HepG2 (cell line): ENCODE results near the gene SH3PXD2A. TPM values are rescaled to one million over a fixed set of nuclear protein-coding genes. Genes with fewer than 3 reads are reported as not detected.

ENCODE experiments used
- ARHGAP35 ChIP-seq: sonication (generic); formaldehyde crosslinking; IDR thresholded peaks from 2 replicates; pipeline ENCODE4 v1.9.0; 2022; ENCODE audit warnings: mild to moderate bottlenecking, inconsistent platforms, moderate library complexity, missing genetic modification reagents, borderline replicate concordance
- FOSL2 ChIP-seq: sonication (generic); formaldehyde crosslinking; IDR thresholded peaks from 2 replicates; pipeline ENCODE4 v1.4.0; 2020; ENCODE audit warnings: missing genetic modification reagents
- GTF2F1 ChIP-seq: fragments of 150-350 bp; IDR thresholded peaks from 2 replicates; pipeline ENCODE4 v1.6.1; 2014; ENCODE audit warnings: low read length
- POLR2AphosphoS5 ChIP-seq: IDR thresholded peaks from 2 replicates; pipeline ENCODE4 v1.6.1; 2012; ENCODE audit warnings: low read depth, low read length
- SAFB2 ChIP-seq: sonication (generic); formaldehyde crosslinking; IDR thresholded peaks from 2 replicates; pipeline ENCODE4 v1.5.1; 2020; ENCODE audit warnings: missing genetic modification reagents, low read depth, mild to moderate bottlenecking, borderline replicate concordance
- SP140L ChIP-seq: sonication (generic); formaldehyde crosslinking; IDR thresholded peaks from 2 replicates; pipeline ENCODE4 v1.4.0; 2020; ENCODE audit warnings: missing genetic modification reagents, borderline replicate concordance
- STAG1 ChIP-seq: sonication (generic); formaldehyde crosslinking; IDR thresholded peaks from 2 replicates; pipeline ENCODE4 v1.4.0; 2020; ENCODE audit warnings: missing genetic modification reagents
- ZNF101 ChIP-seq: sonication (generic); formaldehyde crosslinking; IDR thresholded peaks from 2 replicates; pipeline ENCODE4 v1.4.0; 2020; ENCODE audit warnings: mild to moderate bottlenecking, low read depth, missing genetic modification reagents, borderline replicate concordance
- ZNF234 ChIP-seq: sonication (generic); formaldehyde crosslinking; conservative IDR thresholded peaks from 2 replicates; pipeline ENCODE4 v1.5.1; 2020; ENCODE audit warnings: mild to moderate bottlenecking, missing genetic modification reagents
- ZNF543 ChIP-seq: sonication (generic); formaldehyde crosslinking; IDR thresholded peaks from 2 replicates; pipeline ENCODE4 v1.4.0; 2020; ENCODE audit warnings: mild to moderate bottlenecking, missing genetic modification reagents
- ZNF746 ChIP-seq: sonication (generic); formaldehyde crosslinking; IDR thresholded peaks from 2 replicates; pipeline ENCODE4 v1.8.0; 2022; ENCODE audit warnings: mild to moderate bottlenecking, missing genetic modification reagents
- polyA plus RNA-seq, 8 experiments: library from polyadenylated mRNA; depleted of rRNA in 3 of 8; stranded (reverse) in 7 of 8; unstranded in 1 of 8; fragments of >200 nt; fragmentation: Illumina TruSeq in 4 of 8; extraction: Trizol in 4 of 8; gene quantifications; 2 replicates each; pipeline versions ENCODE4 v1.2.1 to v1.2.3, GENCODE V29; 2011 to 2016; ENCODE audit warnings: low read depth in 4 of 8, missing spikeins in 1 of 8, mixed read lengths in 1 of 8; ENCODE audit not compliant: insufficient read depth in 1 of 8
- total RNA-seq, 5 experiments: library from RNA; depleted of rRNA; stranded (reverse); fragments of >200 nt; fragmentation: Illumina TruSeq; extraction: Trizol; gene quantifications; 2 replicates each; pipeline ENCODE4 v1.2.3, GENCODE V29; 2016; ENCODE audit warnings: low read depth in 1 of 5
- TF ChIP-seq, protein P1 (sequence below): sonication (generic); formaldehyde crosslinking; IDR thresholded peaks from 2 replicates; pipeline ENCODE4 v1.4.0; 2020; ENCODE audit warnings: missing genetic modification reagents
- TF ChIP-seq, protein P2 (sequence below): sonication (generic); formaldehyde crosslinking; IDR thresholded peaks from 2 replicates; pipeline ENCODE4 v1.8.0; 2022; ENCODE audit warnings: missing genetic modification reagents, mild to moderate bottlenecking, inconsistent platforms, borderline replicate concordance
- TF ChIP-seq, protein P3 (sequence below): sonication (generic); formaldehyde crosslinking; IDR thresholded peaks from 2 replicates; pipeline ENCODE4 v1.8.1; 2023; ENCODE audit warnings: mild to moderate bottlenecking, missing genetic modification reagents
- TF ChIP-seq, protein P4 (sequence below): fragments of 450-650 bp; IDR thresholded peaks from 2 replicates; pipeline ENCODE4 v1.6.1; 2017; ENCODE audit warnings: mild to moderate bottlenecking
- TF ChIP-seq, protein P5 (sequence below): IDR thresholded peaks from 2 replicates; pipeline ENCODE4 v1.6.1; 2016; ENCODE audit warnings: control low read depth
- TF ChIP-seq, protein P6 (sequence below): IDR thresholded peaks from 2 replicates; pipeline ENCODE4 v1.6.1; 2012; ENCODE audit warnings: inconsistent platforms
- TF ChIP-seq, protein P7 (sequence below): sonication (generic); formaldehyde crosslinking; IDR thresholded peaks from 2 replicates; pipeline ENCODE4 v1.4.0; 2020; ENCODE audit warnings: low read depth, missing genetic modification reagents

The SH3PXD2A gene
- total and polyA plus RNA-seq, 2 of the 13 experiments (the other 11 are each of a cell fraction or from before 2014, with no cell fraction given) = 11.1 to 11.3 TPM

DNA sequence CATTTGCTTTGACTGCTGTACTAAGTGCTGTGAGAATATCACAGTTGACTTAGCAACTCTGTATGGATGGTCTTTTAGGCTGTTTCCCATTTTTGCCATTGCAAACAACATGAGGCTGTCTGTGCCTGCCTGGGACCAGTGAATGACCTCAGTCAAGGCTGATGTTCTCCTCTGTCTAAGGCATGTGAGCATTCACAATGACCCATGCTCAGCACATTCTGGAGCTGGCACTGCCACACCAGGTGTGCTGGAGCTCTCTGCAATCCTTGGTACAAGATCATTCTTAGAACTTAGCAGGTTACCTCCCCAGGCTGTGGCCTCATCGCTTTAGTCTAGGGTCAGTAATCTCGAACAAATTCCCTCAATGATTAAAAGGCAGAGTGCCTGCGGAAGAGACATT lies 61.9 kb downstream of the SH3PXD2A start (continued):
- TF ChIP-seq ARHGAP35 (CRISPR knock-in tag) = no peak
- TF ChIP-seq, protein P1, sequence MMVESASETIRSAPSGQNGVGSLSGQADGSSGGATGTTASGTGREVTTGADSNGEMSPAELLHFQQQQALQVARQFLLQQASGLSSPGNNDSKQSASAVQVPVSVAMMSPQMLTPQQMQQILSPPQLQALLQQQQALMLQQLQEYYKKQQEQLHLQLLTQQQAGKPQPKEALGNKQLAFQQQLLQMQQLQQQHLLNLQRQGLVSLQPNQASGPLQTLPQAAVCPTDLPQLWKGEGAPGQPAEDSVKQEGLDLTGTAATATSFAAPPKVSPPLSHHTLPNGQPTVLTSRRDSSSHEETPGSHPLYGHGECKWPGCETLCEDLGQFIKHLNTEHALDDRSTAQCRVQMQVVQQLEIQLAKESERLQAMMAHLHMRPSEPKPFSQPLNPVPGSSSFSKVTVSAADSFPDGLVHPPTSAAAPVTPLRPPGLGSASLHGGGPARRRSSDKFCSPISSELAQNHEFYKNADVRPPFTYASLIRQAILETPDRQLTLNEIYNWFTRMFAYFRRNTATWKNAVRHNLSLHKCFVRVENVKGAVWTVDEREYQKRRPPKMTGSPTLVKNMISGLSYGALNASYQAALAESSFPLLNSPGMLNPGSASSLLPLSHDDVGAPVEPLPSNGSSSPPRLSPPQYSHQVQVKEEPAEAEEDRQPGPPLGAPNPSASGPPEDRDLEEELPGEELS (CRISPR knock-in tag) = no peak; the same call in 1 of the 2 replicates
- TF ChIP-seq POLR2AphosphoS5 = no peak
- 0 out of 2 replicates have a peak, but pooled peaks have one; percentile 5 for TF ChIP-seq STAG1
- TF ChIP-seq, protein P2, sequence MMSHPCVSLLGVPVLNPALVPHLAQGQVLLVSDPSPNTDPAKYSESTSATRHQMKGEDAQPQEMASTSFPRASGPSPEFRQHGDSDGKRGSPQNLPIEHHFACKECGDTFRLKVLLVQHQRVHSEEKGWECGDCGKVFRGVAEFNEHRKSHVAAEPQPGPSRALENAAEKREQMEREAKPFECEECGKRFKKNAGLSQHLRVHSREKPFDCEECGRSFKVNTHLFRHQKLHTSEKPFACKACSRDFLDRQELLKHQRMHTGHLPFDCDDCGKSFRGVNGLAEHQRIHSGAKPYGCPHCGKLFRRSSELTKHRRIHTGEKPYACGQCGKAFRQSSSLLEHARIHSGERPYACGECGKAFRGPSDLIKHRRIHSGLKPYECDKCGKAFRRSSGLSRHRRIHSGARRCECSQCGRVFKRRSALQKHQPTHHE = no peak
- no peak for TF ChIP-seq SAFB2
- no peak for TF ChIP-seq ZNF101
- TF ChIP-seq, protein P3, sequence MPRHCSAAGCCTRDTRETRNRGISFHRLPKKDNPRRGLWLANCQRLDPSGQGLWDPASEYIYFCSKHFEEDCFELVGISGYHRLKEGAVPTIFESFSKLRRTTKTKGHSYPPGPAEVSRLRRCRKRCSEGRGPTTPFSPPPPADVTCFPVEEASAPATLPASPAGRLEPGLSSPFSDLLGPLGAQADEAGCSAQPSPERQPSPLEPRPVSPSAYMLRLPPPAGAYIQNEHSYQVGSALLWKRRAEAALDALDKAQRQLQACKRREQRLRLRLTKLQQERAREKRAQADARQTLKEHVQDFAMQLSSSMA (CRISPR knock-in tag) = no peak
- peak; percentile 46; the same call in 1 of the 2 replicates for TF ChIP-seq FOSL2 (CRISPR knock-in tag)
- TF ChIP-seq, protein P4, sequence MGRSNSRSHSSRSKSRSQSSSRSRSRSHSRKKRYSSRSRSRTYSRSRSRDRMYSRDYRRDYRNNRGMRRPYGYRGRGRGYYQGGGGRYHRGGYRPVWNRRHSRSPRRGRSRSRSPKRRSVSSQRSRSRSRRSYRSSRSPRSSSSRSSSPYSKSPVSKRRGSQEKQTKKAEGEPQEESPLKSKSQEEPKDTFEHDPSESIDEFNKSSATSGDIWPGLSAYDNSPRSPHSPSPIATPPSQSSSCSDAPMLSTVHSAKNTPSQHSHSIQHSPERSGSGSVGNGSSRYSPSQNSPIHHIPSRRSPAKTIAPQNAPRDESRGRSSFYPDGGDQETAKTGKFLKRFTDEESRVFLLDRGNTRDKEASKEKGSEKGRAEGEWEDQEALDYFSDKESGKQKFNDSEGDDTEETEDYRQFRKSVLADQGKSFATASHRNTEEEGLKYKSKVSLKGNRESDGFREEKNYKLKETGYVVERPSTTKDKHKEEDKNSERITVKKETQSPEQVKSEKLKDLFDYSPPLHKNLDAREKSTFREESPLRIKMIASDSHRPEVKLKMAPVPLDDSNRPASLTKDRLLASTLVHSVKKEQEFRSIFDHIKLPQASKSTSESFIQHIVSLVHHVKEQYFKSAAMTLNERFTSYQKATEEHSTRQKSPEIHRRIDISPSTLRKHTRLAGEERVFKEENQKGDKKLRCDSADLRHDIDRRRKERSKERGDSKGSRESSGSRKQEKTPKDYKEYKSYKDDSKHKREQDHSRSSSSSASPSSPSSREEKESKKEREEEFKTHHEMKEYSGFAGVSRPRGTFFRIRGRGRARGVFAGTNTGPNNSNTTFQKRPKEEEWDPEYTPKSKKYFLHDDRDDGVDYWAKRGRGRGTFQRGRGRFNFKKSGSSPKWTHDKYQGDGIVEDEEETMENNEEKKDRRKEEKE = no peak
- TF ChIP-seq SP140L (CRISPR knock-in tag) = no peak
- TF ChIP-seq, protein P5, sequence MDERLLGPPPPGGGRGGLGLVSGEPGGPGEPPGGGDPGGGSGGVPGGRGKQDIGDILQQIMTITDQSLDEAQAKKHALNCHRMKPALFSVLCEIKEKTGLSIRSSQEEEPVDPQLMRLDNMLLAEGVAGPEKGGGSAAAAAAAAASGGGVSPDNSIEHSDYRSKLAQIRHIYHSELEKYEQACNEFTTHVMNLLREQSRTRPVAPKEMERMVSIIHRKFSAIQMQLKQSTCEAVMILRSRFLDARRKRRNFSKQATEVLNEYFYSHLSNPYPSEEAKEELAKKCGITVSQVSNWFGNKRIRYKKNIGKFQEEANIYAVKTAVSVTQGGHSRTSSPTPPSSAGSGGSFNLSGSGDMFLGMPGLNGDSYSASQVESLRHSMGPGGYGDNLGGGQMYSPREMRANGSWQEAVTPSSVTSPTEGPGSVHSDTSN (CRISPR knock-in tag) = no peak
- TF ChIP-seq, protein P6, sequence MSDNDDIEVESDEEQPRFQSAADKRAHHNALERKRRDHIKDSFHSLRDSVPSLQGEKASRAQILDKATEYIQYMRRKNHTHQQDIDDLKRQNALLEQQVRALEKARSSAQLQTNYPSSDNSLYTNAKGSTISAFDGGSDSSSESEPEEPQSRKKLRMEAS = no peak
- no peak for TF ChIP-seq ZNF543 (CRISPR knock-in tag)
- TF ChIP-seq GTF2F1 = no peak
- TF ChIP-seq, protein P7, sequence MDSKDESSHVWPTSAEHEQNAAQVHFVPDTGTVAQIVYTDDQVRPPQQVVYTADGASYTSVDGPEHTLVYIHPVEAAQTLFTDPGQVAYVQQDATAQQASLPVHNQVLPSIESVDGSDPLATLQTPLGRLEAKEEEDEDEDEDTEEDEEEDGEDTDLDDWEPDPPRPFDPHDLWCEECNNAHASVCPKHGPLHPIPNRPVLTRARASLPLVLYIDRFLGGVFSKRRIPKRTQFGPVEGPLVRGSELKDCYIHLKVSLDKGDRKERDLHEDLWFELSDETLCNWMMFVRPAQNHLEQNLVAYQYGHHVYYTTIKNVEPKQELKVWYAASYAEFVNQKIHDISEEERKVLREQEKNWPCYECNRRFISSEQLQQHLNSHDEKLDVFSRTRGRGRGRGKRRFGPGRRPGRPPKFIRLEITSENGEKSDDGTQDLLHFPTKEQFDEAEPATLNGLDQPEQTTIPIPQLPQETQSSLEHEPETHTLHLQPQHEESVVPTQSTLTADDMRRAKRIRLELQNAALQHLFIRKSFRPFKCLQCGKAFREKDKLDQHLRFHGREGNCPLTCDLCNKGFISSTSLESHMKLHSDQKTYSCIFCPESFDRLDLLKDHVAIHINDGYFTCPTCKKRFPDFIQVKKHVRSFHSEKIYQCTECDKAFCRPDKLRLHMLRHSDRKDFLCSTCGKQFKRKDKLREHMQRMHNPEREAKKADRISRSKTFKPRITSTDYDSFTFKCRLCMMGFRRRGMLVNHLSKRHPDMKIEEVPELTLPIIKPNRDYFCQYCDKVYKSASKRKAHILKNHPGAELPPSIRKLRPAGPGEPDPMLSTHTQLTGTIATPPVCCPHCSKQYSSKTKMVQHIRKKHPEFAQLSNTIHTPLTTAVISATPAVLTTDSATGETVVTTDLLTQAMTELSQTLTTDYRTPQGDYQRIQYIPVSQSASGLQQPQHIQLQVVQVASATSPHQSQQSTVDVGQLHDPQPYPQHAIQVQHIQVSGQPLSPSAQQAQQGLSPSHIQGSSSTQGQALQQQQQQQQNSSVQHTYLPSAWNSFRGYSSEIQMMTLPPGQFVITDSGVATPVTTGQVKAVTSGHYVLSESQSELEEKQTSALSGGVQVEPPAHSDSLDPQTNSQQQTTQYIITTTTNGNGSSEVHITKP = 0 out of 2 replicates have a peak, but pooled peaks have one; percentile 11
- TF ChIP-seq ZNF746 (CRISPR knock-in tag) = no peak
- no peak for TF ChIP-seq ZNF234 (CRISPR knock-in tag)
